Stomach smooth muscle (tissue), 2 donors: ENCODE measurements around the gene HHLA2.
"Not testable (repeated sequence)": the region's sequence is repeated elsewhere in the genome, so short reads cannot be mapped to it uniquely, and the experiment has no call there.

Source experiments
- H3K27ac ChIP-seq: one replicate; pipeline ENCODE4 v1.7.0; 2013; ENCODE audit warnings: mild to moderate bottlenecking, low read length, inconsistent platforms
- H3K27me3 ChIP-seq, 2 donors: one replicate each; pipeline ENCODE4 v1.7.0; 2013; ENCODE audit warnings: low read length in 2 of 2; ENCODE audit not compliant: insufficient read depth in 2 of 2, control insufficient read depth in 1 of 2
- H3K36me3 ChIP-seq, 2 donors: one replicate each; pipeline ENCODE4 v1.7.0; 2013; ENCODE audit warnings: low read length in 2 of 2; ENCODE audit not compliant: control insufficient read depth in 2 of 2, insufficient read depth in 2 of 2
- H3K4me1 ChIP-seq: one replicate; pipeline ENCODE4 v1.7.0; 2013; ENCODE audit warnings: low read length; ENCODE audit not compliant: control insufficient read depth, insufficient read depth
- H3K4me3 ChIP-seq, 2 donors: one replicate each; pipeline ENCODE4 v1.7.0; 2013; ENCODE audit warnings: low read length in 2 of 2
- H3K9ac ChIP-seq, 2 donors: one replicate each; pipeline ENCODE4 v1.7.0; 2013; ENCODE audit warnings: low read length in 2 of 2, mild to moderate bottlenecking in 1 of 2
- H3K9me3 ChIP-seq, 2 donors: one replicate each; pipeline ENCODE4 v1.7.0; 2013; ENCODE audit warnings: low read length in 2 of 2; ENCODE audit not compliant: control insufficient read depth in 2 of 2
- donor health status: healthy.
- donor health status: Pancreatic carcinoma.

Gene HHLA2

DNA sequence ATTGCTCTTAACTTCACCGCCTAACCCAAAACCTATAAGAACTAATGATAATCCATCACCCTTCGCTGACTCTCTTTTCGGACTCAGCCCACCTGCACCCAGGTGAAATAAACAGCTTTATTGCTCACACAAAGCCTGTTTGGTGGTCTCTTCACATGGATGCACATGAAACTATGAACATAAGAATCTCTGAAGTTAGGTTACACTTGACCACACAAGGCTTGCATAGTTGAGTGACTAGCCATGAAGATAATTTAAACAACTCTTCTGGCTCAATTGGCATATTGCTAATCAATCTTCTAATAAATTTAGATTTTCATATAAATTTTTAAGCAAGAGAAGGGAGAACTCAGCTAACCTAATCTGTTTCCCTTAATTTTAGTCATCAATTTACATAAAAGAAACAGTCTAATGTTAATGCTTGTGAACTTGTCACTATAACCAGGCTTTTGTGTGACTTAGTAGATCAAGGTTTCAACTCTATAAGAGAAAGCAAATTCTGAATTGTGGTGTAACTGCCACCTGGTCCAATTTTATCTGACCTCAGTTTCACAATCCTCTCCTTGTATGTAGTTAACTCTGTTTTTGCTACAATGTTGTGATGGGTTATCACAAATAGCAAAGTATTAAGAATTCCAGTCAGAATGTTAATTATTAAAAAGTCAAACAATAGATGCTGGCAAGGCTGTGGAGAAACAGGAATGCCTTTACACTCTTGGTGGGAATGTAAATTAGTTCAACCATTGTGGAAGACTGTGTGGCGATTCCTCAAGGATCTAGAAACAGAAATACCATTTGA lies 82.0 kb downstream of the HHLA2 start:
- Histone ChIP-seq H3K36me3 (no peaks in the 10 kb centered on the region), H3K9ac (no peak overlapping the region), H3K4me3 (no peak overlapping the region), H3K27ac (no peak overlapping the region), H3K4me1 (no peaks in the 10 kb centered on the region), H3K27me3 (no peaks in the 10 kb centered on the region), H3K9me3 (no peaks in the 10 kb centered on the region)

DNA sequence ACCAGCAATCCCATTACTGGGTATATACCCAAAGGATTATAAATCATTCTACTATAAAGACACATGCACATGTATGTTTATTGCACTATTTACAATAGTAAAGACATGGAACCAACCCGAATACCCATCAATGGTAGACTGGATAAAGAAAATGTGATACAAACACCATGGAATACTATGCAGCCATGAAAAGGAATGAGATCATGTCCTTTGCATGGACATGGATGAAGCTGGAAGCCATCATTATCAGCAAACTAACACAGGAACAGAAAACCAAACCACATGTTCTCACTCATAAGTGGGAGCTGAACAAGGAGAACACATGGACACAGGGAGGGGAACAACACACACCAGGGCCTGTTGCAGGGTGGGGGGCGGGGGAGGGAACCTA lies 82.6 kb downstream of the HHLA2 start:
- H3K9me3 ChIP-seq, H3K27me3 ChIP-seq, H3K4me1 ChIP-seq, H3K4me3 ChIP-seq, H3K9ac ChIP-seq, H3K27ac ChIP-seq, H3K36me3 ChIP-seq: not testable (repeated sequence)

DNA sequence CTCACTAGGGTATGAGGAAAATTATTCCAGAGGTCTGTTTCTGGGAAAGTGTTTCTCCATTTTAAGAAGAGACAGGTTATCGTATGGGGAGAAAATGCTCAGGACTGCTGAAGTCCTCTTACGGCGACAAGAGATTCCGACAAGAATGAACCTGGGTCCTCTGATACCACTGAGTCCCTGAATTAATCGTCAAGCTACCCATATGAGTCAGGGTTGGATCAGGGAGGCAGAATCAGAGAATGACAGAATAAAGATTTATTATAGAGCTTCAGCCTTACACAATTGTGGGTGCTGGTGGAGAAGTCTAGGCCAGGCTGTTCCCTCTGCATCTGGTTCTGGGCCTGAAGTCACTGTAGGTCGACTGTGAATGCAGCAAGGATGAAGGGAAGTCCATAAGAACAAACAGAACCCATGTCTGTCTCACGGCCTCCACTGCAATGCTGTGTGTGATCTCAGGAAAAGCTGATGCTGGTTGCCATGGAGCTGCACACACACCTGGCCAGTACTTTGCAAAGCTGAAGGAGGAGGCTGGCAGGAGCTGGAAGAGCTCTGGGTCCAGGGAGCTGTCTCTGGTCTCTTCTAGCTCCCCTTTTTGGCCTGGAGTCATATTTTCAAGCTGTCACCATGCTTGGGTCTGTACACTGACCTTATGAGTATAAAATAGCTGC lies 83.9 kb downstream of the HHLA2 start:
- Histone ChIP-seq H3K9ac (no peak overlapping the region), H3K4me1 (no peaks in the 10 kb centered on the region), H3K4me3 (no peak overlapping the region), H3K27me3 (no peaks in the 10 kb centered on the region), H3K27ac (no peak overlapping the region), H3K36me3 (no peaks in the 10 kb centered on the region), H3K9me3 (no peaks in the 10 kb centered on the region)

DNA sequence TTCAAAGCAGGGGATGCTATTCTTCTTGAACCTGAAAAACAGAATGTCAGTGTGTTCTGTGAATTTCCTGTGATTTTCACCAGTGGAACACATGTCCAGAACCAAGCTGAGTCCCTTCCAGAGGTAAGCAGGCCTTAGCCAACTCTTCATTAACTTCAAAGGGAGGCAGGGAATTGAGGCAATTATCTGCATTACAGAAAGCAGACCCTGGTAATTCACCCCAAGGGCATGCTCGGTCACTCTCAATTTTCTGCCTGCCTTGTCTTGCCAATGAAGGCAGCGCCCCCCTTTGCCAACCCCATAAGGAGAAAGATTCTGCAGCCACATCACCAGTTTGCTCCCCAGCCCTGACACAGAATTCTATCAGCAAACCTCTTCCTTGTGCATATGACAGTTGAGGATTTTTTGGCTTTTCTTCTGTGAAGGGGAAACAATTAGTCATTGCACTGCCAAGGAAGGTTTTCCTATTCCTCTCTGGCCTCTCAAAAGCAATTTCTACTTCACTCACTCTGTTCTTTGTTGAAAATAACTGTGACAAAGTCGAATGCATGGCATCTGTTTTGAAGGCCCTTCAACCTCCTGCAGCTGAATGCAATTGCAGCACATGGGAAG lies 85.3 kb downstream of the HHLA2 start:
- Histone ChIP-seq H3K9ac (no peak overlapping the region), H3K4me1 (no peaks in the 10 kb centered on the region), H3K27me3 (no peaks in the 10 kb centered on the region), H3K9me3 (no peaks in the 10 kb centered on the region), H3K4me3 (no peak overlapping the region), H3K27ac (no peak overlapping the region), H3K36me3 (no peaks in the 10 kb centered on the region)

DNA sequence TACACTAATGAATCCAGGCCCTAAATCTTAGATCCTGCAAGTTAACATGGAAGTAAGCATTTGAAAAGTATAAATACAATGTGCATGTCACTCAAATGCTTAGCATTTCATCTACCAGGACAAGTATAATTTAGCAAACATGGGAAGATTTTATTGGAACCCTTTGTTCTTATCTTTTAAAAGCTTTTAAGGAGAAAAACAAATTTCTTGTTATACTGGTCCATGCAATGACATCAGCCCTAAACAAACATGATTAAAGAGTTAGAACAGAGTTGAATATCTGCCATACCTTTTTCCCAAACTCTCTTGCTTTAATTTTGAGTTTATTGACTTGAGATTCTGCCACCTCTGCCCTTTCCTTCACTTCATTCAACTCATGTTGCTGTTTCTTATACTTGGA lies 87.0 kb downstream of the HHLA2 start:
- H3K27ac ChIP-seq = no peak overlapping the region
- H3K9me3 ChIP-seq = no peaks in the 10 kb centered on the region

DNA sequence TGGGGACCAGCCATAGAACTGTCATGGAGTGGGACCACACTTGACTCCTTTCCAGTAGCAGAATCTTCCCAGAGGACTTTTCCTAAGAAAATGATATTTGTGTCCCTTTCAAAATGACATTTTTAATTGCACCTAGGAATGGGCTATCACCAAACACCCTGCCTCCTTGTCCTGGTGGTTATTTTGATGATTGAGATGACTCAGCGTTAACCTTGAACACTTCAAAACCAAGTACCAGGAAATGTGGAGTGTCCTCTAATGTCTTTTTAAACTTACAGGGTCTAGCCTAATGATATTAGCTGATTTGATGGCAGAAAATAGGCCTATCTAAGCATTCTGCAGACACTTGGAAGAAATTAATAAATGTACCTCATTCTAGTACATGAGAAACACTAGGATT lies 90.7 kb downstream of the HHLA2 start:
- Histone ChIP-seq H3K27ac (no peak overlapping the region), H3K9ac (no peak overlapping the region), H3K27me3 (no peaks in the 10 kb centered on the region), H3K36me3 (no peaks in the 10 kb centered on the region), H3K9me3 (no peaks in the 10 kb centered on the region), H3K4me3 (no peak overlapping the region), H3K4me1 (no peaks in the 10 kb centered on the region)

More for the DNA sequence above, 87.0 kb downstream of the HHLA2 start:
- H3K27me3 ChIP-seq = no peaks in the 10 kb centered on the region
- no peak overlapping the region for H3K4me3 ChIP-seq
- H3K9ac ChIP-seq = no peak overlapping the region
- H3K4me1 ChIP-seq = no peaks in the 10 kb centered on the region
- no peaks in the 10 kb centered on the region for H3K36me3 ChIP-seq

DNA sequence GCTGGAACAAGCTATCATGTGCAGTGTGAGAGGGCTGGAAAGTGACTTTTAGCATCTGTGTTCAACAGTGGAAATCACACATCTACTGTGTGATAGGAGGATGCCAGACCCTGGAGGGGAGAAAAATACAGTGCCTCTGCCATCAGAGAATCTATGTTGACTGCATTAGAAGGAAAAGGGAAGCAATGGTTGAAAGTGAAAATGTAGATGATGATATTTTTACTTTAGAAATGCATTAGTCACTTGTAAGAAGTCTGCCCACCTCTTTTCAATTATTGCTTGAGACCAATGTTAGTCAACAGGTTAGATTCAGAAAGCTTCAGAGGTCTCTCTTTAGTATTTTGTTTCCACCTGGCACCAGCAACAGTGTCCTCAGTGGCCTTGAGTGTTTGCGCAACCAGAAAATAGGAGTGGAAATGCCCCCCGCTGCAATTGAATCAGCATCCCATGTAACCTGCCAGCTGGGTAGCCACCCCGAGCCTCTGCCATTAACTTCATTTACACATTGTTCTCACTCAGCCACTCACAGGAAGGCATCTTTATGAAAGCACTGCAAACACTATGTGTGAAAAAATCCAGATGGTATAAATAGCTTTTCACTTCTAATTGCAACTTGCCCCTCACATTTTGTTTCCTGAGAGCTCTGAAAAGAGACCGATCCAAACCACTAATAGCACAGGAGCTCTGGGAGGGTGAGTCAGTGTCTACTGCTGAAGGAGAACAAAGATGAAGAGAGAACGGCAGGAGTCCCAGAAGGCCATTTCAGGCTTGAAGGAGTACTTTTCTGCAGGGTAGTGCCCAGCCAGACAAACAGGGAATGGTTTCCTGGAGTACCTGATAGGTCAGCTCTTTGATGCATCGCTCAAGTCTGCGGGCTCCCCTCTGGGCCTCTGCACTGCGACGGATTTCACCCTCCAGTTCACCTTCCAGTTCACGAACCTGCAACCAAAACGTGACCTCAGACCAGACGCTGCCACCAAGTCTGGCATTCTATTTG lies 92.1 kb downstream of the HHLA2 start:
- no peaks in the 10 kb centered on the region for H3K27me3 ChIP-seq
- H3K9me3 ChIP-seq = no peaks in the 10 kb centered on the region

DNA sequence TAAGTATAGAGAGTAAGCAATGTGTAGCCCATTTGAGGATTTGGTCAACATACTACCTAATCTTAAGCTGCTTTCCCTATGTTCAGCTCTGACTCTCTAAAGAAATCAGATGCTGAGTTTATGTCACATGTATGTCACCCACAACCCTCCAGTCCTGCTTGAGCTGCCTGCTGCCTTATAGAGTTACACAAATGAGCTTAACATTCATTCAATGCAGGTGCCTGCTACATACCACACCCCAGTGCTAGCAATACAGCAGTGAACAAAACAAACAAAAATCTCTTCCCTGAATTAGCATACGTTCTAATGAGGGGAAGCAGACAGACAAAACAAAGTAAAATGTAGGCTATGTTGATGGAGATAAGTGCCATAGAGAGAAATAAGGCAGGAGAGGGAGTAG lies 93.0 kb downstream of the HHLA2 start:
- no peak overlapping the region for H3K27ac ChIP-seq
- no peaks in the 10 kb centered on the region for H3K36me3 ChIP-seq
- no peaks in the 10 kb centered on the region for H3K4me1 ChIP-seq
- no peaks in the 10 kb centered on the region for H3K9me3 ChIP-seq
- H3K9ac ChIP-seq = no peak overlapping the region
- no peaks in the 10 kb centered on the region for H3K27me3 ChIP-seq
- H3K4me3 ChIP-seq = no peak overlapping the region

More for the DNA sequence above, 92.1 kb downstream of the HHLA2 start:
- Histone ChIP-seq H3K4me1 (no peaks in the 10 kb centered on the region), H3K36me3 (no peaks in the 10 kb centered on the region), H3K9ac (no peak overlapping the region), H3K27ac (no peak overlapping the region), H3K4me3 (no peak overlapping the region)

DNA sequence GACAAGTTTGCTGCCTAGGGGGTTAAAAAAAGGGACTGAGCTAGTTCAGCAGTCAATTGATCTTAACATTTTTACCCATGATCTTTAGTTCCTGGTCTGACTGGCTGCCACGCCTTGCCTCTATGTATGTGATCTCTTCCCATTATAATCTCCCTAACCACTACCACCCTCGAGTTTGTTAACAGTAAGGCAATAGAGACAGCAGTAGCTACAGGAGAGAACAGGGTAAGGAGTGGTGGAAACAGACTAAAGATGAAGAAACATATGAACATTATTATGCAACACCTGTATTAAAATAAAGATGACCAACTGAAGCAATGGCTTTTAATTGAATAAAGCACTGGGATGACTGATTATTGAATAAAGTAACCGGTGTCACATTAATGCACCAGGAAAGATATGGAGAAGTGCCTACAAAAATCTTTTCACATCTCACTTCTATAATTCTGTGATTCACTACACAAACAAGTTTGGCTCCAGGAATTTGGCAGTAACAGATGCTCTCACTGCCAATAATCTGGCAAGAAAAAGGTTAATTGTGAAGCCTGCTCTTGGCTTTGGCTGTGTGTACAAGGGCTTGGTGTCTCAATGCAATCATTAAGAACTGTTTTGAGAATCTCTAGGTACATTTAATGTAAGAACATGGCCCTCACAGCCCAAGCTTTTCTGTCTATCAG lies 95.7 kb downstream of the HHLA2 start:
- no peaks in the 10 kb centered on the region for H3K4me1 ChIP-seq
- H3K27me3 ChIP-seq = no peaks in the 10 kb centered on the region
- H3K9me3 ChIP-seq = no peaks in the 10 kb centered on the region
- no peak overlapping the region for H3K27ac ChIP-seq
- H3K9ac ChIP-seq = no peak overlapping the region
- H3K4me3 ChIP-seq = no peak overlapping the region
- H3K36me3 ChIP-seq = no peaks in the 10 kb centered on the region
